OCI-LY7 (cell line): ENCODE measurements around the gene GRHL1.

ENCODE experiments used
- CTCF ChIP-seq: fragments of 200-600 bp; sonication (generic); conservative IDR thresholded peaks from 2 replicates; pipeline ENCODE4 v1.5.1; 2014; ENCODE audit warnings: mild to moderate bottlenecking, antibody characterized with exemption, low read length, moderate library complexity, mixed read lengths
- EZH2phosphoT487 ChIP-seq: fragments of 200-600 bp; sonication (generic); IDR thresholded peaks from 2 replicates; pipeline ENCODE4 v1.6.1; 2018; ENCODE audit warnings: low read depth, borderline replicate concordance, mild to moderate bottlenecking, mixed run types, antibody characterized with exemption, low read length, moderate library complexity, mixed read lengths

DNA sequence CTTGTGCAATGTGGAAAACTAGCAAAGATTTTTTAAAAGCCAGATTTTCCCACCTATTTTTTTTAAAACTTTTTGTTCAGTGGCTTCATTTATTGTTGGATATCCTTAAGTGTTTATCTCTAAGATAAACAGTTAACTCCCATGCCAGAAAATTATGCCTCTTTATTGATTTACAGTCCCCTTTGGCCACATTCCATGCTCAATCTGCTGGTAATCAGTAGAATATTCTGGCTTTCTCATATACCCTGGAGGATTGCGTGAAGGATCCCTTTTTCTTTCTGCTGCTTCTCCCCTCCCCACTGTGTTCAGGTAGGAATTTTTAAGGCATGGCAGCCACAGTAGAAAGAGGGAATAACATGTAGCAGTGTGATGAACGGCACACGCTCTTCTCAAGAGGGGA is 2.6 kb downstream of the GRHL1 start:
- no peak for TF ChIP-seq CTCF
- no peak for TF ChIP-seq EZH2phosphoT487
